ENCODE results near the gene KIAA1614.

Gene KIAA1614

GRCh38 chr1:180936110-180937011, 23.7 kb downstream of the KIAA1614 start:
- TF ChIP-seq CTCF (conservative IDR thresholded peaks at IDR 0.05; ENCODE audit: low read length) = no peak
- no peak overlapping the region for H3K4me3 ChIP-seq (ENCODE audit: low read length)
- no peak for DNase-seq (ENCODE audit: low read depth)

- no peak for DNase-seq (ENCODE audit: low read depth)
- no peak for TF ChIP-seq CTCF (conservative IDR thresholded peaks at IDR 0.05; ENCODE audit: low read length)
- no peak overlapping the region for H3K4me3 ChIP-seq (ENCODE audit: low read length)
These were observed 24.3 kb downstream of the KIAA1614 start for GRCh38 chr1:180937012-180937372.

GRCh38 chr1:180937624-180938225, 25.0 kb downstream of the KIAA1614 start:
- H3K4me3 ChIP-seq (ENCODE audit: low read length) = no peak overlapping the region
- TF ChIP-seq CTCF (conservative IDR thresholded peaks at IDR 0.05; ENCODE audit: low read length) = no peak
- no peak for DNase-seq (ENCODE audit: low read depth)

- no peak for DNase-seq (ENCODE audit: low read depth)
- H3K4me3 ChIP-seq (ENCODE audit: low read length) = no peak overlapping the region
- TF ChIP-seq CTCF (conservative IDR thresholded peaks at IDR 0.05; ENCODE audit: low read length) = no peak
These were observed 26.5 kb downstream of the KIAA1614 start for GRCh38 chr1:180939073-180939710.

- H3K4me3 ChIP-seq (ENCODE audit: low read length) = no peak overlapping the region
- DNase-seq (ENCODE audit: low read depth) = no peak
- no peak for TF ChIP-seq CTCF (conservative IDR thresholded peaks at IDR 0.05; ENCODE audit: low read length)
These were observed 27.0 kb downstream of the KIAA1614 start for GRCh38 chr1:180939711-180940103.

- H3K4me3 ChIP-seq (ENCODE audit: low read length) = no peak overlapping the region
- no peak for DNase-seq (ENCODE audit: low read depth)
- TF ChIP-seq CTCF (conservative IDR thresholded peaks at IDR 0.05; ENCODE audit: low read length) = no peak
These were observed 27.7 kb downstream of the KIAA1614 start for GRCh38 chr1:180940445-180940844.

Data from AG10803 (cell line).